ENCODE results near the gene PPFIA4. TPM values are rescaled to one million over a fixed set of nuclear protein-coding genes. Genes with fewer than 3 reads are reported as not detected.
A peak's percentile ranks its signal among the peaks of the same experiment; 100 is the strongest.

The PPFIA4 gene
- polyA plus RNA-seq, 1 donor (not counting 4 experiments of a cell fraction or from before 2014, with no cell fraction given), result 2.3 TPM

DNA sequence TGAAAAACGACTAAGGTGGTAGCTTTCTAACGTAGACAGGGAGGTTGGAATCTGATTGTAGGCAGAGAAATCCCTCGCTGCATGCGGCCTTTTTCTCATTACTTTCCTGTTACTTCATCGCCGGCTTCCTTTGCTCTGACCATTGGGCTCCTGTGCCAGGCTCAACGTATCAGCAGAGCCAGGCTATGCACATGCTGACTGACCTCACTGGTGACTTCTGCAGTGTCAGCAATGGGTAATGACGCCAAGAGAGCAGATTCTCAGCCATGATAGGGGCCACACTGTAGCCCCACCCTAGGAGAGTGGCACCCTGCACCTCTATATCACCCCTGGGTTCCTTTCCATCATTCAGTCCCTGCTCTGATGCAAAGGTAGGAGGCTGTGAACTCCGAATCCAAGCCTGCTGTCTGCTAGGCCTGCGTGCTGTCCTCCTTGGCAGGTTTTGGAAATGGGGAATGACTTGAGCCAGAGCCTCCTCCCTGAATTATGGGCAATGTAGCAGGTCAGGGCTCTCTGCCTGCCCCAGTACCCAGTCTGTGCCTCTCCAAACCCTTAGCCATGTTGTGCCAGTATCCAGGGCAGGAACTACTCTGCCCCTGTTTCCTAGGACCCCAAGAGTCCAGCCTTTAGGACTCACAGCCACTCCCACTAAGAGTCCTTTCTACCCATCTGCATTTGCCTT is 11.4 kb downstream of the PPFIA4 start:
- Histone ChIP-seq H3K27ac (ENCODE audit: control insufficient read depth, insufficient read depth, low read length) (no peak overlapping the region), H3K79me2 (ENCODE audit: control insufficient read depth, insufficient read depth, low read length) (no peaks in the 10 kb centered on the region), H3K9ac (ENCODE audit: control insufficient read depth, extremely low read depth, insufficient read depth, low read length) (no peak overlapping the region), H3K4me2 (ENCODE audit: control insufficient read depth, extremely low read depth, insufficient read depth, low read depth, low read length) (no peak overlapping the region), H4K20me1 (ENCODE audit: control insufficient read depth, extremely low read depth, insufficient read depth, low read length) (peaks cover 5% of the 10 kb centered on the region), H3K4me1 (ENCODE audit: control insufficient read depth, extremely low read depth, insufficient read depth, low read length) (peaks cover 23% of the 10 kb centered on the region), H3K27me3 (ENCODE audit: control insufficient read depth, extremely low read depth, insufficient read depth, low read length) (peaks cover 5% of the 10 kb centered on the region), H3K9me1 (ENCODE audit: control insufficient read depth, extremely low read depth, insufficient read depth, low read length) (no peaks in the 10 kb centered on the region), H3K4me3 (ENCODE audit: control insufficient read depth in 2 of 3, extremely low read depth in 1 of 3, insufficient read depth in 2 of 3, low read depth in 1 of 3, low read length in 3 of 3) (no peak overlapping the region), H3K36me3 (ENCODE audit: control insufficient read depth in 2 of 2, extremely low read depth in 1 of 2, insufficient read depth in 2 of 2, low read length in 2 of 2) (no peaks in the 10 kb centered on the region), H2AFZ (ENCODE audit: control insufficient read depth, low read length) (no peak overlapping the region), H3K9me3 (ENCODE audit: control insufficient read depth, low read depth, low read length) (no peaks in the 10 kb centered on the region)
- FAIRE-seq (no peak), DNase-seq (ENCODE audit: low read depth, low spot score) (no peak)
- TF ChIP-seq EZH2 (IDR thresholded peaks at IDR 0.05; ENCODE audit: low read length), result no peak
- TF ChIP-seq, protein P1, sequence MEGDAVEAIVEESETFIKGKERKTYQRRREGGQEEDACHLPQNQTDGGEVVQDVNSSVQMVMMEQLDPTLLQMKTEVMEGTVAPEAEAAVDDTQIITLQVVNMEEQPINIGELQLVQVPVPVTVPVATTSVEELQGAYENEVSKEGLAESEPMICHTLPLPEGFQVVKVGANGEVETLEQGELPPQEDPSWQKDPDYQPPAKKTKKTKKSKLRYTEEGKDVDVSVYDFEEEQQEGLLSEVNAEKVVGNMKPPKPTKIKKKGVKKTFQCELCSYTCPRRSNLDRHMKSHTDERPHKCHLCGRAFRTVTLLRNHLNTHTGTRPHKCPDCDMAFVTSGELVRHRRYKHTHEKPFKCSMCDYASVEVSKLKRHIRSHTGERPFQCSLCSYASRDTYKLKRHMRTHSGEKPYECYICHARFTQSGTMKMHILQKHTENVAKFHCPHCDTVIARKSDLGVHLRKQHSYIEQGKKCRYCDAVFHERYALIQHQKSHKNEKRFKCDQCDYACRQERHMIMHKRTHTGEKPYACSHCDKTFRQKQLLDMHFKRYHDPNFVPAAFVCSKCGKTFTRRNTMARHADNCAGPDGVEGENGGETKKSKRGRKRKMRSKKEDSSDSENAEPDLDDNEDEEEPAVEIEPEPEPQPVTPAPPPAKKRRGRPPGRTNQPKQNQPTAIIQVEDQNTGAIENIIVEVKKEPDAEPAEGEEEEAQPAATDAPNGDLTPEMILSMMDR (optimal IDR thresholded peaks at IDR 0.05 in 1 of 3, IDR thresholded peaks at IDR 0.05 in 1 of 3, conservative IDR thresholded peaks at IDR 0.05 in 1 of 3; ENCODE audit: extremely low read depth in 1 of 3, insufficient read depth in 2 of 3, low read length in 3 of 3), result no peak
- dilution Hi-C loops (cut with MboI; ENCODE audit: extremely low pct_ligation_motif_present, low sequenced_read_pairs), result loop anchor here (25.0 kb wide), 1 partner anchor 225 kb away; no protein-coding TSS in a partner anchor

DNA sequence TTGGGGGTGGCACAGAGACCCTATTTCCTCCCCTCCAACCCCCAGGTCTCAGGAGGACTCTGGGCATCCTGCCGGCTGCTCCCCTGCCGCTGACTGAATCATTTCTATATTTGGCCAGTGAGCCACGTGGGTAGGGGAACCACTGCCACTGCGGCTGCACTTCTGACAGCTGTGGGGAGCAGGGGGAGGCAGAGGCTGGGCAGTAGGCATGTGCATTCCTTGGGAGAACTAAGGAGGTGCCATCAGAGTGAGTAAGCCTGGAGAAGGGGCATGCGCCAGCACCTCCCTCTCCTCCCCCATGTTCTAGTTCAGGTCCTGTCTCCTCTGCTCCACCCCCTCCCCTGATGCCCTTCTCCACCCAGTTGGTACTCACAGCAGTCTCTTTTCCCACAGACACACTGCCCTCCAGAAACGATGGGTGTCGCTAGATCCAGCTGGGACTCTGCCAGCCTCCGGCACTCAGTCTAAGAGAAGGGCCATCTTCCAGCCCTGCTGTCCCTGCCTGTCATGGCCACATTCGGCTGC is 12.0 kb downstream of the PPFIA4 start:
- no peak for TF ChIP-seq EZH2 (IDR thresholded peaks at IDR 0.05; ENCODE audit: low read length)
- TF ChIP-seq, protein P1 (optimal IDR thresholded peaks at IDR 0.05 in 1 of 3, IDR thresholded peaks at IDR 0.05 in 1 of 3, conservative IDR thresholded peaks at IDR 0.05 in 1 of 3; ENCODE audit: extremely low read depth in 1 of 3, insufficient read depth in 2 of 3, low read length in 3 of 3), result peak in 2 of 3 experiments; percentile 15 to 38
- H3K4me3 ChIP-seq (ENCODE audit: control insufficient read depth in 2 of 3, extremely low read depth in 1 of 3, insufficient read depth in 2 of 3, low read depth in 1 of 3, low read length in 3 of 3), result no peak overlapping the region
- H3K9me1 ChIP-seq (ENCODE audit: control insufficient read depth, extremely low read depth, insufficient read depth, low read length), result no peaks in the 10 kb centered on the region
- H3K4me1 ChIP-seq (ENCODE audit: control insufficient read depth, extremely low read depth, insufficient read depth, low read length), result peaks cover 23% of the 10 kb centered on the region
- peak; percentile 60 for FAIRE-seq
- no peak overlapping the region for H3K27ac ChIP-seq (ENCODE audit: control insufficient read depth, insufficient read depth, low read length)
- no peaks in the 10 kb centered on the region for H3K79me2 ChIP-seq (ENCODE audit: control insufficient read depth, insufficient read depth, low read length)
- H3K36me3 ChIP-seq (ENCODE audit: control insufficient read depth in 2 of 2, extremely low read depth in 1 of 2, insufficient read depth in 2 of 2, low read length in 2 of 2), result no peaks in the 10 kb centered on the region
- H3K4me2 ChIP-seq (ENCODE audit: control insufficient read depth, extremely low read depth, insufficient read depth, low read depth, low read length), result no peak overlapping the region
- dilution Hi-C loops (cut with MboI; ENCODE audit: extremely low pct_ligation_motif_present, low sequenced_read_pairs), result loop anchor here (25.0 kb wide), 1 partner anchor 224 kb away; no protein-coding TSS in a partner anchor
- no peak overlapping the region for H3K9ac ChIP-seq (ENCODE audit: control insufficient read depth, extremely low read depth, insufficient read depth, low read length)
- peak; percentile 83 for DNase-seq (ENCODE audit: low read depth, low spot score)
- peaks cover 5% of the 10 kb centered on the region for H3K27me3 ChIP-seq (ENCODE audit: control insufficient read depth, extremely low read depth, insufficient read depth, low read length)
- no peak overlapping the region for H2AFZ ChIP-seq (ENCODE audit: control insufficient read depth, low read length)
- peaks cover 5% of the 10 kb centered on the region for H4K20me1 ChIP-seq (ENCODE audit: control insufficient read depth, extremely low read depth, insufficient read depth, low read length)
- H3K9me3 ChIP-seq (ENCODE audit: control insufficient read depth, low read depth, low read length), result no peaks in the 10 kb centered on the region
